Activated CD4-positive, alpha-beta T cell treated with anti-CD3 and anti-CD28 coated beads, Interleukin-2, amount 50 U/mL, for 4 hours (primary cell): ENCODE measurements around the gene TCN2.
"Not testable (repeated sequence)": the region's sequence is repeated elsewhere in the genome, so short reads cannot be mapped to it uniquely, and the experiment has no call there.

Experiments used
- DNase-seq, 2 experiments: peaks; one replicate each; pipeline ENCODE4 v3.0.0-alpha.2; 2020

TCN2 gene

GRCh38 chr22:30578481-30578880, 28.5 kb upstream of the TCN2 start:
- DNase-seq, result no peak

GRCh38 chr22:30580896-30581295, 26.1 kb upstream of the TCN2 start:
- DNase-seq, result no peak

GRCh38 chr22:30582051-30582450, 24.9 kb upstream of the TCN2 start:
- DNase-seq, result no peak

- DNase-seq, result no peak
Measured at GRCh38 chr22:30582788-30583545, 24.0 kb upstream of the TCN2 start.

DNA sequence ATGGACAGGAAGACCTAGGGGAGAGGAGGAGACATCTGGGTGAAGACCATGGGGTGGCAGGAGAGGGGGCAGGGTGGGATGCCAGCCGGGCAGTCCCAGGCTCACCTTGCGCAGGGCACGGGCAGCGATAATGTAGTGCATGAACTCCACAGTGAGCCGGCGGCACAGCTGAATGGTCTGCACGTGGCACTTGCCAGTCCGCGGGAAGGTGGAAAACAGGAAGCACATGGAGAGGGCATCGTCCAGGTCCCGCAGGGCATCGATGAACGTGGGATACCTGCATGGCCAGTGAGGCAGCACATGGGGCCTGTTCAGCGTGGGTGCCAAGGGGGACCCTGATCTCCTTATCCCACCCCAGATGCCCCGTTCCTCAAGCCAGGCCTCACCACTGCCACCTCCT, 22.5 kb upstream of the TCN2 start:
- DNase-seq, result no peak

- DNase-seq, result no peak
Measured at GRCh38 chr22:30586414-30586813, 20.6 kb upstream of the TCN2 start.

- no peak for DNase-seq
Measured at GRCh38 chr22:30591191-30591587, 15.8 kb upstream of the TCN2 start.

DNA sequence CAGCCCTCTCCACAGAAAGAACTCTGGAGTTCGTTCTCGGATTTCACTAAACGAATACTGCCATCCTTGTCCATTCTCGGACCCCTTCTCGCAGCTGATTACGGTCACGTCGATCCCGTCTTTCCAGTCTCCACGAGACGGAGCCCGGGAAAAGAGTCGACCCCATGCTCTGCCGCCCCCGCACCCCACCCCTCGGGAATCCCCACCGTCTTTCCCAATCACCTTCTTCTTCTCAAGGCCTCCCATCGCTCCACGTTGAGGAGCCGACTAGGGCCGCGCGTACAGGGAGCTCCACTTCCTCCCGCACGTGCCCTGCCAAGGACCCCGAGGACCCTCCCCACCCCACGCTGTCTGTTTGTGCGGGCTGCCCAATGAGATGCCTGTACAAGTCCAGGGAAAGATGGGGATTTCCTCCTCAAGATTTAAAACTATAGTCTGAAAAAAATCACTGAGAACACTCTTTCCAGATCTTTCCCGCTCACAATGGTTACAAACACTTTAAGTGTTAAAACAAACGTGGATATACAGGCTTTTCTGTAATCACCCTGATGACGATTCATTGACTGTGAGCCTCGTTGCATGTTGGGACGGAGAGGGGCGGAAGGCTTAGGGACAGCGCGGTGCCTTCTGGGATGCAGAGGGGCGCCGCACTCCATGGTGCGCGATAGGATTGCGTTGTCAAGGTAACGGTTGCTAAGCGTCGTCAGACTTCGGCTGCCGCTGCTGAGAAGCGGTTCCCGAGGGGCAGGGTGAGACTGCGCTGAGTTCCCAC, 15.2 kb upstream of the TCN2 start, which contains the start of gene PES1:
Gene PES1, minus strand, starts transcription at position 323 of the 772 bp plus-strand sequence. Its CDS starts 77 bp downstream, at position 246.
- DNase-seq, result peak; percentile 93 to 94

- DNase-seq, result not testable (repeated sequence)
Measured at GRCh38 chr22:30592360-30592713, 14.6 kb upstream of the TCN2 start.

GRCh38 chr22:30596199-30596598, 10.8 kb upstream of the TCN2 start:
- DNase-seq, result no peak

- no peak for DNase-seq
Measured at GRCh38 chr22:30596886-30597285, 10.1 kb upstream of the TCN2 start.

DNA sequence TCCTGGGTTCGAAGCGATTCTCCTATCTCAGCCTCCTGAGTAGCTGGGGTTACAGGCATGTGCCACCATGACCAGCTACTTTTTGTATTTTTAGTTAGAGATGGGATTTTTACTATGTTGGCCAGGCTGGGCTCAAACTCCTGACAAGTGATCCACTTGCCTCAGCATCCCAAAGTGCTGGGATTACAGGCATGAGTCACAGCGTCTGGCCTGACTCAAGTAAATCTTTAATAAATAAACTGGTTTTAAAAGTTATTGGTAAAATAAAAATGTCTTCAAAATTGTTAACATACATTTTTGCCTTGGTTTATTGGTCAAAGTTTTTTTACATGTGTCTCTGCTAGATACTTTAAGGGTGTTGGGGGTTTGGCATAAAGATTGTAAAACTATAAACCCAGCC, 8.0 kb upstream of the TCN2 start:
- no peak for DNase-seq

GRCh38 chr22:30600921-30601320, 6.1 kb upstream of the TCN2 start:
- no peak for DNase-seq

DNA sequence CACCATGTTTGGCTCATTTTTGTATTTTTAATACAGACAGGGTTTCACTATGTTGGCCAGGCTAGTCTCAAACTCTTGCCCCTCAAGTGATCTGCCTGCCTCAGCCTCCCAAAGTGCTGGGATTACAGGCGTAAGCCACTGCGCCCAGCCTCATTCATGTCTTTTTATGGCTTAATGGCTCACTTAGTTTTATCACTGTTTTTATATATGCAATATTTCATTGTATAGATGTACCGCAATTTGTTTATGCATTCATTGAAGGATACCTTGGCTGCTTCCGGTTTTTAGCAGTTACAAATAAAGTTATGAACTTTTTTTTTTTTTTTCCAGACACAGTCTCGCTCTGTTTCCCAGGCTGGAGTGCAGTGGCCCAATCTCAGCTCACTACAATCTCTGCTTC, 5.5 kb upstream of the TCN2 start:
- DNase-seq, result no peak

GRCh38 chr22:30602049-30602448, 4.9 kb upstream of the TCN2 start:
- no peak for DNase-seq

- DNase-seq, result no peak
Measured at GRCh38 chr22:30603801-30604200, 3.2 kb upstream of the TCN2 start.

DNA sequence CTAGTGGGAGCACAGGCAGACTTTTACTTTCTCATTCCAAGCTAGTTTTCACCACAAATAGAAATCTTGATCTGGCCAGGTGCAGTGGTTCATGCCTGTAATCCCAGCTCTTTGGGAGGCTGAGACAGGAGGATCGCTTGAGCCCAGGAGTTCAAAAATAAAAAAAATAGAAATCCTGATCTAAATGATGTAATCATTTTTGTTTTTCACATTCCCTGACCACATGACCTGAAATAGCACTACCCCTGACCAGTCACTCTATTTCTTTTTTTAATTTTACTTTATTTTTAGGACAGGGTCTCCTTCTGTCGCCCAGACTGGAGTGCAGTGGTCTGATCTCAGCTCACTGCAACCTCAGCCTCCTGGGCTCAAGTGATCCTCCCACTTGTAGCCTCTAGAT, 2.3 kb upstream of the TCN2 start:
- no peak for DNase-seq

DNA sequence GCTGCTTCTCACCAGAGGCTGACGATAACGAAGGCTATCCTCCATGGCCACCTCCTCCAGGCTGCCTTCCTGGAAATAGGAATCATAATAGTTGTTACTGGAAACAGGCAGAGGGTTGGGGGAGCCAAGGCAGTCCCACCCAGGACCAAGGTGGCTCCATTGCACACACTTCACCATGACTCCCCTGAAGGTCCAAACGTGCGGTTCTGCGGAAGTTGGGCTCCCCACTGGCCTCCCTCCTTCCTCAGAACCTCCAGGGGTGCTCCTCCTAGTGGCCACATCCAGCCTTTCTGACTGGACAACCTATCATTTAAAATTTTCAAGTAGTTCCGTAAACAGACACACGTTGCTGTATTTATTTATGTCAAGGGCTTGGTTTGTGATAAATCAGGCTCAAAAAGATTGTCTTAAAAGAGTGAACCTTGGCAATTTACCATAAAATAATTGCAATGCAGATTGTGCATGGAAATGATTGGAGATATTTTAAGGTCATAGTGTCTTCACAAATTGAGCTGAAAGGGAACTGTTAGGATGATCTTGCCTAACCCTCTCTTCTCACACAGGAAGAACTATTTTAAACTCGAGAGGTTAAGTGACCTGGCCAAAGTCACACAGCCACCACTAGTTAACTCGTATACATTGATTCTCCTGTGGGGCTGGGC, 1.4 kb upstream of the TCN2 start:
- DNase-seq, result peak; percentile 12 to 40

DNA sequence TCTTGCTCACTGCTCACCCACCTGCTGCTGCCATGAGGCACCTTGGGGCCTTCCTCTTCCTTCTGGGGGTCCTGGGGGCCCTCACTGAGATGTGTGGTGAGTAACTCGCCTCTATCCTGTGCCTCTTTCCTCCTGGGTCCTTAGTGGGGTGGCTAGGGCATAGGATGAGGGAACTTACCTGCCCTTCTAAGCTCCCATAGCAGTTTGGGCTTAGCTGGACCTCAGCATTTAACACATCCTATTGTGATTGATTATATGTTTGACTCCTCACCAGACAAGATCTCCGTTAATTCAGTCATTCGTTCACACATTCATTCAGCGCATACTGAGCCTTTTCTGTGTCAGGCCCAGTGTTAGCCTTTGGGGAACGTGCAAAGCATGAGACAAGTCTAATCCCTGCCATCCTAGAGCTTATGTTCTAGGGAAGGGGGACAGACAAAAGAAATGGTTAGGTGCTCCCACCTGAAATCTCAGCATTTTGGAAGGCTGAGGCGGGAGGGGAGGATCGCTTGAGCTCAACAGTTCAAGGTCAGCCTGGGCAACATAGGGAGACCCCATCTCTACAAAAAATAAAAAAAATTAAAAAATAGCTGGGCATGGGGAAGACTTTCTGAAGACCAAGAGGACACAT, 441 bp downstream of the TCN2 start:
- DNase-seq, result no peak

DNA sequence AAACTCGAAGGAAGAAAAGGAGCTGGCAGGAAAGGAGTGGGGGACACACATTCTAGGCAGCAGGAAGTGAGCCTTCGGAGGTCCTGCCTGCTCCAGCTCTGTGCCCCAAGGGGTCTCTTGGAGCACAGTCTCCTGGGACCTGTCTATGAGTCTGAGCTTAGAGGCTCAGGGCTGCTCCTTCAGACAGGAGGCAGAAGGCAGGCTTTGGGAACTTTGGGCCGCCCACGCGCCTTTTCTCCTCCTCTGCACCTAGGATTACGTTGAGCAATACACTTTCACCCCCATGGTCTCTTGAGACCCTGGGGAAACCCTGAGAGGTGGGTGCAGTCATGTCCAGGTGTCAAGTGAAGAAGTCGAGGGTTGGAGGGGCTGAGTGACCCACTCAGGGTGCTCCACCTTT, 965 bp downstream of the TCN2 start:
- no peak for DNase-seq

- no peak for DNase-seq
Measured at GRCh38 chr22:30609260-30610185, 2.5 kb downstream of the TCN2 start.

DNA sequence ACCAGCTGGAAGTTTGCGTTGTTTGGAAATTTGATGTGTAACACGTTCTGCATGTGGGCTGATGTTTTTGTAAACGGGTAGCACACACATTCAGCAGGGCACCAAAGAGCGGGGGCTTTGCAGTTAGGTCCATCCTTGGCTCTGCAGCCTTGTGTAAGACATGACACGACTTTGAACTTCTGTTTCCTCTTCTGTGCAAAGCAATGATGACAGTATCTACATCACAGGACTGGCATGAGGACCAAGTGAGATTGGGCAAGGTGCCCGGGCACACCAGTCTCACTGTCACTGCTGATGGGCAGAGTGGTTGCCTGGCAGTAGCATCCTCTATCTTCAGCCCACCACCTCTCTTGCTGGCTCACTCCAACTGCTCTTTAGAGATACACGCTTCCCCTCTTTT, 3.3 kb downstream of the TCN2 start:
- no peak for DNase-seq
